HG02571 (cell line): Measurements from ENCODE around the gene RAB11FIP4.

ENCODE experiments used
- ATAC-seq: cut with Tn5 transposase; IDR thresholded peaks from one replicate; pipeline ENCODE4 v1.9.1; 2021; ENCODE audit warnings: mild to moderate bottlenecking, moderate library complexity; ENCODE audit not compliant: unreplicated experiment

RAB11FIP4 gene

GRCh38 chr17:31496601-31497000, 105.1 kb downstream of the RAB11FIP4 start:
- ATAC-seq = no peak

GRCh38 chr17:31497431-31497830, 106.0 kb downstream of the RAB11FIP4 start:
- no peak for ATAC-seq

- no peak for ATAC-seq
Observed at GRCh38 chr17:31497994-31498826, 106.7 kb downstream of the RAB11FIP4 start.

- no peak for ATAC-seq
Observed at GRCh38 chr17:31499771-31500554, 108.5 kb downstream of the RAB11FIP4 start.

- no peak for ATAC-seq
Observed at GRCh38 chr17:31506517-31506916, 115.0 kb downstream of the RAB11FIP4 start.

GRCh38 chr17:31508288-31509094, 117.0 kb downstream of the RAB11FIP4 start:
- peak; percentile 63 for ATAC-seq

- ATAC-seq = peak; percentile 8
Observed at GRCh38 chr17:31509095-31509804, 117.8 kb downstream of the RAB11FIP4 start.

- no peak for ATAC-seq
Observed at GRCh38 chr17:31509805-31510177, 118.3 kb downstream of the RAB11FIP4 start.

- no peak for ATAC-seq
Observed at GRCh38 chr17:31510308-31511194, 119.1 kb downstream of the RAB11FIP4 start.

GRCh38 chr17:31511195-31511578, 119.7 kb downstream of the RAB11FIP4 start:
- ATAC-seq = no peak

GRCh38 chr17:31511580-31511979, 120.1 kb downstream of the RAB11FIP4 start:
- ATAC-seq = no peak

- no peak for ATAC-seq
Observed at GRCh38 chr17:31512104-31512740, 120.7 kb downstream of the RAB11FIP4 start.

GRCh38 chr17:31512796-31513195, 121.3 kb downstream of the RAB11FIP4 start:
- no peak for ATAC-seq

- ATAC-seq = no peak
Observed at GRCh38 chr17:31513731-31514427, 122.4 kb downstream of the RAB11FIP4 start.

GRCh38 chr17:31515267-31515666, 123.8 kb downstream of the RAB11FIP4 start:
- no peak for ATAC-seq

GRCh38 chr17:31517524-31517923, 126.0 kb downstream of the RAB11FIP4 start:
- no peak for ATAC-seq

- no peak for ATAC-seq
Observed at GRCh38 chr17:31518478-31518877, 127.0 kb downstream of the RAB11FIP4 start.

- ATAC-seq = no peak
Observed at GRCh38 chr17:31521632-31522283, 130.3 kb downstream of the RAB11FIP4 start.
